ENCODE data around the gene RFX4.

Gene RFX4

DNA sequence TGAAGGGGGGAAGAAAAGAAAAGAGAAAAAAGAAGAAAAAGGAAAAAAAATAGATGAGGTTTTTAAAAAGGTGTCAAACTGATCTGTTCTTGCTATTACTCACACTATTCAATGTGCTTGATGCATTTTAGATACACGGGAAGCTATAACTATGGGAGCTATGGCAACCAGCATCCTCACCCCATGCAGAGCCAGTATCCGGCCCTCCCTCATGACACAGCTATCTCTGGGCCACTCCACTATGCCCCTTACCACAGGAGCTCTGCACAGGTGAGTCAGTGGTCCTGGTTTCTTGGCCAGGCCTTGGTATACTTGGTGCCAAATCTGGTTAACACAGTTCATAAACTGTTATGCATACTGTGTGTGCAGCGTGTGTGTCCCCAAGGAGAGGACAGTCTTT lies 167.7 kb downstream of the RFX4 start:
- in situ Hi-C loops (cut with MboI; ENCODE audit: low pct_unique_long_range_greater_than_20kb, low sequenced_read_pairs, unreplicated experiment) = no loop called here
- no peak for DNase-seq (ENCODE audit: low spot score)
- TF ChIP-seq, protein P1, sequence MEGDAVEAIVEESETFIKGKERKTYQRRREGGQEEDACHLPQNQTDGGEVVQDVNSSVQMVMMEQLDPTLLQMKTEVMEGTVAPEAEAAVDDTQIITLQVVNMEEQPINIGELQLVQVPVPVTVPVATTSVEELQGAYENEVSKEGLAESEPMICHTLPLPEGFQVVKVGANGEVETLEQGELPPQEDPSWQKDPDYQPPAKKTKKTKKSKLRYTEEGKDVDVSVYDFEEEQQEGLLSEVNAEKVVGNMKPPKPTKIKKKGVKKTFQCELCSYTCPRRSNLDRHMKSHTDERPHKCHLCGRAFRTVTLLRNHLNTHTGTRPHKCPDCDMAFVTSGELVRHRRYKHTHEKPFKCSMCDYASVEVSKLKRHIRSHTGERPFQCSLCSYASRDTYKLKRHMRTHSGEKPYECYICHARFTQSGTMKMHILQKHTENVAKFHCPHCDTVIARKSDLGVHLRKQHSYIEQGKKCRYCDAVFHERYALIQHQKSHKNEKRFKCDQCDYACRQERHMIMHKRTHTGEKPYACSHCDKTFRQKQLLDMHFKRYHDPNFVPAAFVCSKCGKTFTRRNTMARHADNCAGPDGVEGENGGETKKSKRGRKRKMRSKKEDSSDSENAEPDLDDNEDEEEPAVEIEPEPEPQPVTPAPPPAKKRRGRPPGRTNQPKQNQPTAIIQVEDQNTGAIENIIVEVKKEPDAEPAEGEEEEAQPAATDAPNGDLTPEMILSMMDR (IDR thresholded peaks at IDR 0.05; ENCODE audit: extremely low read depth, insufficient read depth, missing control alignments) = no peak

DNA sequence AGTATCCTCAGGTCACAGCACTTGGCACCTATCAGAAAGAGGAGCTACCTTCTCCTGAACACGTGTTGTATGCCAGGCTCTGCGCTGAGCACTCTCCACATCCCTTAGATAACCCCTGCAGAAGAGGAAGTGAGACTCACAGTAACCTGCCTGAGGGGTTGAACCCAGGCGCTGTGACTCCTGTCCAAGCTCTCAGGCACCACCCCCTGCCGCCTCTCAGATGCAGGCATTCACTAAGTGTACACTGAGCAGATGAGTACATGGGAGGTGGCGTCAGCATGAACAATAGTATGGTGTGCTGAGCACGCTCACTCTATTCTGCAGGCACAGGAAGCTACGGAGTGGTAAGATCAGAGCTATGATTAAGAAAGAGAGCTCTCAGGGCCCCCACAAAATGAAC lies 170.7 kb downstream of the RFX4 start:
- in situ Hi-C loops (cut with MboI; ENCODE audit: low pct_unique_long_range_greater_than_20kb, low sequenced_read_pairs, unreplicated experiment) = no loop called here
- TF ChIP-seq, protein P1 (IDR thresholded peaks at IDR 0.05; ENCODE audit: extremely low read depth, insufficient read depth, missing control alignments) = no peak
- peak; percentile 63 for DNase-seq (ENCODE audit: low spot score)

DNA sequence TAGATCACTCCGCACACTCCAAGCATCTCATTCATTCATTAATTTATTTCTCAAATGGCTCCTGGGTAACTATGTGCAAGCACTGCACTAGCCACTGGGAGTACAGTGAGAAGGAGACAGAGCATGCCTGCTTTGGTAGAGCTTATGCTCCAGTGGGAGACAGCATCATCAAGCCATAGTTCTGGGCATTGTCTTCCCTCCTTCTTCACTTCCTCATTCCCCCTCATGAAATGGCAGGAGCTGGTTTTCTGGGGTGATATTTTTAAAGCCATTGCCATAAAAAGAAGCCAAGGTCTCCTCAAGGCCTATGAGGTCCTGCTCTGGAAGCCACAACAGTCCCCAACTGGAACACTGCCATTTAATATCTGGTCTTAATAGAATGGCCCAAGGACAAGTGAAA lies 171.5 kb downstream of the RFX4 start:
- TF ChIP-seq, protein P1 (IDR thresholded peaks at IDR 0.05; ENCODE audit: extremely low read depth, insufficient read depth, missing control alignments) = no peak
- no peak for DNase-seq (ENCODE audit: low spot score)
- in situ Hi-C loops (cut with MboI; ENCODE audit: low pct_unique_long_range_greater_than_20kb, low sequenced_read_pairs, unreplicated experiment) = no loop called here

DNA sequence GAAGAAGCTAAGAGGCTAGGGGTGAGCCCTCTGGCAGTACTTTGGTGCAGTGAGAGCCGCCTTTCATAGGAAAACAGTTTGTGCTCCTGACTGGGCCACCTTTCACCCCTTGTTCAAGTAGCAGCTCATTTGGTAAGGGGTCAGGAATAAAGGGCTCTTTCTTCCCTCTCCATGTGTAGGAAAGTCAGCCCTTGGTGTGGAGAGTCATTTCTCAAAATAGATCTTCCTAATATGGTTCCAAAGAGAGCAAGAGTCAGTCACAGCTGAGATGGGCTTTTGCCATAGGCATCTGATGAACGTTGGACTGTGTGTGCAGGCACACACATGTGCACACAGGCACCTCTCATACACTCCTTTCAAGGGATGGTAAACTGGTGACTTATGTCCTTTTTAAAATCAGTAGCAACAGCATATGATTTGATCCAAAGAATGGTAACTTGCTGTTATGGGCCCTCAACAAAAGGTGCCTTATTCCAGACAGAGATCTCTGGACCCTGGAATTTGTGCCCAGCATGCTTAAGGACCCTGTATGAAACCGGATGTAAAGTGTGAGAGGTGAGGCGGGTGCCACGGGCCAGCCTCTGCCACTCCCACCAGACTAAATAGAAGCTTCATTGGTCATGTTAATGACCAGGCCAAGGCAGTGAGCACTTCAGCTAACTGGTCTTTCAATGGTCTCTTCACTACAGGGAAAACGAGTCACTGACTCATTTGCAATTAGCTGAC lies 175.0 kb downstream of the RFX4 start:
- no peak for DNase-seq (ENCODE audit: low spot score)
- TF ChIP-seq, protein P1 (IDR thresholded peaks at IDR 0.05; ENCODE audit: extremely low read depth, insufficient read depth, missing control alignments) = no peak

DNA sequence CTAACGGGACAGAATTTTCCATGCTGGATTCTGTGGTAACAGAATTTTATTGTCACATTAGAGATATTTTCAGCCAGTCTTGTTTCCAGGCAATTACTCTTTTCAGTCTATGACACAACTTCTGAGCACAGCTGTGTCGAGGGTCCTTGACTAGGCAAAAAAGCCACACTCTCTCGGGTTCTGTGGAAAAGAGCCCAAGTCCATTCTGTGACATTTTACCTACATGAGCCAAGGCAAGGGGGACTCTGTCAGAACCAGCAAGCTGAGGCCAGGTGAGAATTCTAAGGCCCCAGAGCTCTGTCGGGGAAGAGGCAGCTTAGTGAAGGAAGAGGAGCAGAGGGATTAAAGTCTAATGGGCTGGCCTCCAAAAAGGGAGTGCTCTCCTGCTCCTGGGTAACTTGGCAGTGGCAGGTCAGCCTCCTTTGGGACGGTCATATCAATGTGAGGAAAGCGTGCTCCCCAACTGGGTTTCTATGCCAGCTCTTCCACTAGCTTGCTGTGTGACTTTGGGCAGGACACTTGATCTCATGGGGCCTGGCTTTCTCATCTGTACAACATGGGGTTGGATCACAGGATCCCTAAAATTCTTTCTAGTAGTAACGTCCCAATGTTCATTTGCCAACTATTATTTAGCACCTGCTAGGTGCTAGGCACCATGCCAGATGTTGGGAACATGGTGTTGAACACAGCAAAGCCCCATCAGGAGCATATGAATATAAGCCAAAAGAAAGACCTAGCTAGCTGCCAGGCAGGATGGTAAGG lies 175.7 kb downstream of the RFX4 start:
- TF ChIP-seq, protein P1 (IDR thresholded peaks at IDR 0.05; ENCODE audit: extremely low read depth, insufficient read depth, missing control alignments) = no peak
- in situ Hi-C loops (cut with MboI; ENCODE audit: low pct_unique_long_range_greater_than_20kb, low sequenced_read_pairs, unreplicated experiment) = no loop called here
- no peak for DNase-seq (ENCODE audit: low spot score)

More for the DNA sequence above, 175.0 kb downstream of the RFX4 start:
- in situ Hi-C loops (cut with MboI; ENCODE audit: low pct_unique_long_range_greater_than_20kb, low sequenced_read_pairs, unreplicated experiment) = no loop called here

DNA sequence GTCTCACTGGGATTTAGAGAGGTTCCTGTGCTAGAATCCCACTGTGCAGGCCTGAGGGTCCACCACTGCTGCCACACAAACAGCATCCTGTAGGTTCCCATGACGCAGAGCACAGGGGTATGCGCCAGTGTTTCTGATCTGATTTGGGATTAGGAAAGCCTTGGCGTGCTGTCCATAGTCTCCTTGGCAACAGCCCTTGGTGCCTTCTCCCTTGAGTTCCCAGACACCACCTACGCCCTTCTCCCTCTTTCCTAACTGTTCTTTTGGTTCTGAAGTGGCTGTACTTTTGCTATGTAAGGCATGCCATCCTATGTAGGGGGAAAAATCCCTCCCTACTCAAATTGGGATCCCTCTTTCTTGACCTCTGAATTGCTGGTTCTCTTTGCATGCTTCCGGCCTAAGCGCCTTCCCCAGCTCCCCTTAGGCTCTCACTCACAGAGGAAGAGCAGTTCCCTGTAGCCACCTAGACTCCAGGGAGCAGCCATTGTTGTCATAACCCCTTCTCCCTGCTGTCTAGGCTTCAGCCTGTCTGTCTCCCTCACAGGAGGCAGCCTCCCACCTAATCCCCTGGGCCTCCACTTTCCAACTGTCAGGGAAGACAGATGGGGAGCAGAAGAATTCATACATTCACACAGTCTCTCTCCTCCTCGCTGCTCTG lies 176.9 kb downstream of the RFX4 start:
- no peak for DNase-seq (ENCODE audit: low spot score)
- TF ChIP-seq, protein P1 (IDR thresholded peaks at IDR 0.05; ENCODE audit: extremely low read depth, insufficient read depth, missing control alignments) = no peak
- in situ Hi-C loops (cut with MboI; ENCODE audit: low pct_unique_long_range_greater_than_20kb, low sequenced_read_pairs, unreplicated experiment) = no loop called here

Data from GM13977 (cell line).